Embryonic facial prominence (tissue), 1 donor: ENCODE results near the gene MRI1.

Experiments used
- DNase-seq: peaks from one replicate; pipeline ENCODE4 v3.0.0-alpha.2; 2016; ENCODE audit errors: extremely low spot score

MRI1 gene

GRCh38 chr19:13794757-13795589, 30.7 kb downstream of the MRI1 start, which contains the start of gene ZSWIM4:
TSS of gene ZSWIM4 (plus strand) at chr19:13795443. CDS start at chr19:13795649, 206 bp downstream.
- peak; percentile 97 for DNase-seq

GRCh38 chr19:13795595-13796300, 31.4 kb downstream of the MRI1 start:
- DNase-seq: no peak

GRCh38 chr19:13796301-13797057, 32.2 kb downstream of the MRI1 start:
- DNase-seq: no peak

GRCh38 chr19:13797058-13797440, 32.7 kb downstream of the MRI1 start:
- no peak for DNase-seq

- DNase-seq: no peak
Observed at GRCh38 chr19:13797870-13798269, 33.5 kb downstream of the MRI1 start.

GRCh38 chr19:13799669-13800068, 35.3 kb downstream of the MRI1 start:
- DNase-seq: no peak

GRCh38 chr19:13803038-13803437, 38.7 kb downstream of the MRI1 start:
- no peak for DNase-seq

GRCh38 chr19:13804830-13805683, 40.7 kb downstream of the MRI1 start:
- DNase-seq: no peak

- DNase-seq: no peak
Observed at GRCh38 chr19:13806728-13807127, 42.4 kb downstream of the MRI1 start.

GRCh38 chr19:13807421-13808021, 43.2 kb downstream of the MRI1 start:
- no peak for DNase-seq

GRCh38 chr19:13808856-13809255, 44.5 kb downstream of the MRI1 start:
- DNase-seq: no peak

GRCh38 chr19:13812544-13812943, 48.2 kb downstream of the MRI1 start:
- no peak for DNase-seq

- no peak for DNase-seq
Observed at GRCh38 chr19:13813147-13813546, 48.8 kb downstream of the MRI1 start.

GRCh38 chr19:13814550-13814949, 50.2 kb downstream of the MRI1 start:
- no peak for DNase-seq

GRCh38 chr19:13817018-13817614, 52.8 kb downstream of the MRI1 start:
- no peak for DNase-seq

GRCh38 chr19:13817615-13818371, 53.5 kb downstream of the MRI1 start:
- DNase-seq: no peak

- DNase-seq: no peak
Observed at GRCh38 chr19:13819238-13819637, 54.9 kb downstream of the MRI1 start.

GRCh38 chr19:13821292-13821691, 57.0 kb downstream of the MRI1 start:
- DNase-seq: no peak

GRCh38 chr19:13823256-13823655, 58.9 kb downstream of the MRI1 start:
- no peak for DNase-seq
